SK-N-MC (cell line): Measurements from ENCODE around the gene TUT7.

Experiments
- EZH2 ChIP-seq: fragments of 200-600 bp; sonication (generic); IDR thresholded peaks from one replicate; pipeline ENCODE4 v1.6.1; 2017; ENCODE audit warnings: antibody characterized with exemption
- FOXP2 ChIP-seq: optimal IDR thresholded peaks from 2 replicates; pipeline ENCODE3; 2011; ENCODE audit warnings: mild to moderate bottlenecking, moderate library complexity; ENCODE audit not compliant: insufficient read depth; ENCODE audit errors: extremely low read length, control extremely low read depth
- POLR2AphosphoS5 ChIP-seq: IDR thresholded peaks from 2 replicates; pipeline ENCODE4 v1.6.1; 2012; ENCODE audit warnings: mild to moderate bottlenecking, low read depth, low read length, borderline replicate concordance

GRCh38 chr9:86282077-86282978 is 71.9 kb downstream of the TUT7 start, which contains the start of gene ISCA1:
- peak; percentile 91 for TF ChIP-seq POLR2AphosphoS5
- TF ChIP-seq EZH2 = no peak
- TF ChIP-seq FOXP2 = peak; percentile 65
